HG03095 (cell line): ENCODE results near the gene FRMD5.

Source experiments
- ATAC-seq: cut with Tn5 transposase; IDR thresholded peaks from one replicate; pipeline ENCODE4 v1.9.1; 2021; ENCODE audit warnings: moderate library complexity; ENCODE audit not compliant: unreplicated experiment

The FRMD5 gene

GRCh38 chr15:43901495-43901894, 293.6 kb downstream of the FRMD5 start:
- no peak for ATAC-seq

GRCh38 chr15:43900996-43901395, 294.1 kb downstream of the FRMD5 start:
- ATAC-seq = no peak

- no peak for ATAC-seq
Measured at GRCh38 chr15:43899928-43900327, 295.1 kb downstream of the FRMD5 start.

- no peak for ATAC-seq
Measured at GRCh38 chr15:43898891-43899290, 296.2 kb downstream of the FRMD5 start.

- ATAC-seq = no peak
Measured at GRCh38 chr15:43896543-43896942, 298.5 kb downstream of the FRMD5 start.

GRCh38 chr15:43895586-43895985, 299.5 kb downstream of the FRMD5 start:
- no peak for ATAC-seq

- ATAC-seq = no peak
Measured at GRCh38 chr15:43893956-43894355, 301.1 kb downstream of the FRMD5 start.

GRCh38 chr15:43889042-43889441, 306.0 kb downstream of the FRMD5 start:
- no peak for ATAC-seq

GRCh38 chr15:43887901-43888300, 307.2 kb downstream of the FRMD5 start:
- ATAC-seq = no peak

GRCh38 chr15:43886558-43886957, 308.5 kb downstream of the FRMD5 start:
- no peak for ATAC-seq

GRCh38 chr15:43883571-43883970, 311.5 kb downstream of the FRMD5 start:
- ATAC-seq = no peak

GRCh38 chr15:43881944-43882343, 313.1 kb downstream of the FRMD5 start:
- ATAC-seq = no peak

- no peak for ATAC-seq
Measured at GRCh38 chr15:43881245-43881644, 313.8 kb downstream of the FRMD5 start.

- ATAC-seq = no peak
Measured at GRCh38 chr15:43880406-43881194, 314.5 kb downstream of the FRMD5 start.

- ATAC-seq = no peak
Measured at GRCh38 chr15:43879386-43880355, 315.4 kb downstream of the FRMD5 start.

- no peak for ATAC-seq
Measured at GRCh38 chr15:43878446-43878845, 316.6 kb downstream of the FRMD5 start.

- ATAC-seq = no peak
Measured at GRCh38 chr15:43877371-43877770, 317.7 kb downstream of the FRMD5 start.

- ATAC-seq = no peak
Measured at GRCh38 chr15:43876872-43877271, 318.2 kb downstream of the FRMD5 start.

- ATAC-seq = no peak
Measured at GRCh38 chr15:43873651-43874050, 321.4 kb downstream of the FRMD5 start.

- ATAC-seq = no peak
Measured at GRCh38 chr15:43872416-43873020, 322.6 kb downstream of the FRMD5 start.

GRCh38 chr15:43871835-43872234, 323.2 kb downstream of the FRMD5 start:
- no peak for ATAC-seq
